GM19455 (cell line): ENCODE measurements around the gene EBNA1BP2.
A peak's percentile ranks its signal among the peaks of the same experiment; 100 is the strongest.
"Not testable (repeated sequence)": the region's sequence is repeated elsewhere in the genome, so short reads cannot be mapped to it uniquely, and the experiment has no call there.

Experiments used
- ATAC-seq: cut with Tn5 transposase; IDR thresholded peaks from one replicate; pipeline ENCODE4 v1.9.1; 2021; ENCODE audit not compliant: unreplicated experiment

EBNA1BP2 gene

DNA sequence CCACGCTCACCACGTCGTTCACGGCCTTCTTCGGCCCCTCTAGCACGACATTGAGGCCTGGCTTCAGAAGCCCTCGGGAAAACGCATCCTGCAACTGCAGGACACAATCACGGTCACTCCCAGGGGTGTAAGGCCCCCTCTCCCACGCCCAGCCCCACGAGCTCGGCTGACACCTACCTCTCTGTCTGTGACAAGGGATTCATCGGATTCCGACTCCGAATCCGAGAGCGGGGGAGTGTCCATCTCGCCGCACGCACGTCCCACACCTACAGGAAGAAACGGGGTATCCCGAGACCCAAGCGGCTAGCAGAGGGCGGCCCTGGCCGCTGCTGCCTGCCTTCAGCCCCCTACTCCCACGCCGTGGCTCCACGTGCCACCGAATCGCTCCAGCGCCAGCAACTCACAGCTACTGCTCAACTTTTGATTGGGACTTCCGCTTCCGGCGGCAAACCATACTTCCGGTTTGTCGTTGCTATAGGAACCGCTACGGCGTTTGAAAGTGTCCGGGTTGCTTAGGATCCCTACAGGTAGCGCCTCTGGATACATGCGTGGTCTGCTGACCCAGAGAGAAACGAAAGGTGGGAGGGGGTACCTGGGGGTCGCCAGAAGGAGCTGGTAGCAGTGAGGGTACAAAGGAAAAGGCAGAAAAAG is at the start of gene EBNA1BP2, which contains the start of gene CFAP57:
Gene EBNA1BP2, minus strand, starts transcription at position 415 of the 651 bp plus-strand sequence. Its CDS starts 172 bp downstream, at position 243.
Gene CFAP57, plus strand, starts transcription at position 455 of the 651 bp plus-strand sequence. CDS start 424 bp downstream, outside the sequence.
- peak; percentile 90 for ATAC-seq

- no peak for ATAC-seq
Observed at GRCh38 chr1:43221797-43222196, 49.7 kb upstream of the EBNA1BP2 start.

DNA sequence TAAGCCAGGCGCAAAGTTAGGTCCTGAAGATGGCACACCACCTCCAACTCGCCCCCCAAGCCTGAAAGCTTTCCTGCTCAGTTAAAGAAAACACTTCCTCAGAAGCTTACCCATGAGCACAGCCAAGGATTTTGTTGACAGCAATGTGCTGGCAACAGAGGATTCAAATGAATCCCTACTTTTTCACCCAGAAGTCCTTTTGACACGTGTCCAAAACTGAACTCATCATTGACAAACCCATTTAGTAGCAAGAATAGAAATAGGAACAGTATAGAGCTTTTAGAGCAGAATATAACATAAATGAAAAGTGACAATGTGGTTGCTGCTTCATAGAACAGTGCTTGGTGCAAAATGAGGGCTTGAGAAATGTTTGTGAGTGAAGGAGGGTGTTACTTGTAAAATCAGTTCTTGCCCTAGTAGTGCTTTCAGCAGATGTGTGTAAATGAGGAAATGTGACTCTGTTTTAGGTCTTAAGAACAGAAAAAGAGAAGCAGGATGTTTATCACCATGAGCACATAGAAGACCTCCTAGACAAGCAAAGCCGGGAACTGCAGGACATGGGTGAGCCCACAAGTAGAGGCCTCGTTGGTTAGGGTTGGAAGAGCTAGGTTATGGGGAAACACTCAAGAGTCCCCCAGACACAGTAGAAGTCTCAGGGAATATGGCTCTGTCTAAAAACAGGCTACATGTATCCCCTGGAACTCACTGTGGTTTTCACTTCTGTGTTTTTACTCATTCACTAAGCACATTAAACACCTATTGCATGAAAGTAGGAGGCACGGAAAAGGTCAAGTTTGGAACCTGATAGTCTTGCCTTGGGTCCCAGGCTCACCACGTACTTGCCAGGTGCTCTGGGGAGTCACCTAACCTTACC is 49.1 kb upstream of the EBNA1BP2 start:
- ATAC-seq, result peak; percentile 77

DNA sequence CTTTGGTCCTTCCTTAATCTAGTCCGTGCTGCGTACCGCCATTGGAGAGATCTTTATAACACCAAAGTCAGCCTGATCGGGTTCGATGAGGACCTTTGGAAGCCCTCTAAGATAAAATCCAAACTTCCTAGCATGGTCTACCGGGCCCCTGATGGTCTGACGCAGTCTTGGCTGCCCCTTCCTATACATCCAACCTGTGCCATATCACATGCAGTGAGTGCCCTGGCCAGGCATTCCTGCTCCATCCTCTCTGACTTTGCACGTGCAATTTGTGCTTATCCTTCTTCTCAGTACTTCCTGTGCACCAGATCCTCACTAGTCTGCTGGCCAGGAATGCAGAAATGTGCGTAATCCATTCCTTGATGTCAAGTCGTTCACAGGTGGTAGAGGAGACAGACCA is 45.7 kb upstream of the EBNA1BP2 start:
- no peak for ATAC-seq

DNA sequence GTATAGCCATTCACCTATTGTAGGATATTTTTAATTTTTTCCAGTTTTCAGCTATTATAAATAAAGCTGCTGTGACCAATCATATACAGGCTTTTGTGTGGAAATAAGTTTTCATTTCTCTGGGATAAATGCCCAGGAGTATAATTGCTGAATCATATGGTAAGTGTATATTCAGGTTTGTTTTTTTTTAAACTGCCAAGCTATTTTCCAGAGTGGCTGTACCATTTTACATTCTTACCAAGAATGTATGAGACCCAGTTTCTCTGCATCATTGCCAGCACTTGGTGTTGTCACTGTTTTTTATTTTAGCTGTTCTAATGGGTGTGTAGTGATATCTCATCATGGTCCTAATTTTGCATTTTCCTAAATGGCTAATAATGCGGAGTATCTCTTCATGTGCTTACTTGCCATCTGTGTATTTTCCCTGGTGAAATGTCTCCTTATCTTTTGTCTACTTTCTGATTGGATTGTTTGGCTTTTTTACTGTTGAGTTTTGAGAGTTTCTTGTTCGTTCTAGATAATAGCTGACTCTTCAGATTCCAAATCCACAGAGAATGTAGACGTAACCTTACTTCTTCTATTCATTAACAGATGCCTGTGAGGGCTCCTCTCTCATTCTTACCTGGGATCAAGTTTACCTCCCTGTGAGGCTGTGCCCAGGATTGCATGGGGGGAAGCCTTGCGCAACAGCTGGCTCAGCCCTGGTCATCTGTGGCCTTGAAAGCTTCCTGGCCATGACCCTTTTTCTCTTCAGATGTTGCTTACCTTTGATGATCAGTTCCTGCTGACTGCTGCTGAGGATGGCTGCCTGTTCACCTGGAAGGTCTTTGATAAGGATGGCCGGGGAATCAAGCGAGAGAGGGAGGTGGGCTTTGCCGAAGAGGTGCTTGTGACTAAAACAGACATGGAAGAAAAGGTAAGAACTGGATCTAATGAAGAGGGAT is 42.7 kb upstream of the EBNA1BP2 start:
- ATAC-seq, result no peak

DNA sequence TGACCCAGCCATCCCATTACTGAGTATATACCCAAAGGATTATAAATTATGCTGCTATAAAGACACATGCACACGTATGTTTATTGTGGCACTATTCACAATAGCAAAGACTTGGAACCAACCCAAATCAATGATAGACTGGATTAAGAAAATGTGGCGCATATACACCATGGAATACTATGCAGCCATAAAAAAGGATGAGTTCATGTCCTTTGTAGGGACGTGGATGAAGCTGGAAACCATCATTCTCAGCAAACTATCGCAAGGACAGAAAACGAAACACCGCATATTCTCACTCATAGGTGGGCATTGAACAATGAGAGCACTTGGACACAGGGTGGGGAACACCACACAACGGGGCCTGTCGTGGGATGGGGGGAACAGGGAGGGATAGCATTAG is 36.2 kb upstream of the EBNA1BP2 start:
- not testable (repeated sequence) for ATAC-seq

- ATAC-seq, result no peak
Observed at GRCh38 chr1:43207229-43207853, 35.3 kb upstream of the EBNA1BP2 start.

DNA sequence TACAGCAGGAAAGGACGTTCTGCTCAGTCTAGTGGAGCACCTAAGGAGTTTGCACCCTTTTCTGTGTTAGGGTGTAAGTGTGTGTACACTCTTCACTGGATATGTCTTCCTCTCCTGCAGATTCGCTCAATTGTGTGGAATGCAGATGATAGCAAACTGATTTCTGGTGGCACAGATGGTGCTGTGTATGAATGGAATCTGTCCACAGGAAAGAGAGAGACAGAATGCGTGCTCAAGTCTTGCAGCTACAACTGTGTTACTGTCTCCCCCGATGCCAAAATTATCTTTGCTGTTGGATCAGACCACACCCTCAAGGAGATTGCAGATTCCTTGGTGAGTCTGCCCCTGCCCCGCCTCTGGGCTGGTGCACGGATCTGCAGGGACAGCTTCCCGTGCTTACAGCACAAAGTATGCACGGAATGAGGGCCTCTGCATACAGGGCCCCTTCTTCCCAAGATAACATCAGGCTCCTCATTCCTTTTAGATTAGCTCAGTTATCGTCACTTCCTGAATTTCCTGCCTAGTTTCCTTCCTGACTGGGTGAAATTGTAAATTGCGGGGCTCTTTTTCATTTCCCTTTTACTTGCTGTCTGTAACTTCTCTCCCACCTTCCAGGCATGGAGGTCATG is 34.6 kb upstream of the EBNA1BP2 start:
- no peak for ATAC-seq

GRCh38 chr1:43205671-43206070 is 33.6 kb upstream of the EBNA1BP2 start:
- no peak for ATAC-seq

DNA sequence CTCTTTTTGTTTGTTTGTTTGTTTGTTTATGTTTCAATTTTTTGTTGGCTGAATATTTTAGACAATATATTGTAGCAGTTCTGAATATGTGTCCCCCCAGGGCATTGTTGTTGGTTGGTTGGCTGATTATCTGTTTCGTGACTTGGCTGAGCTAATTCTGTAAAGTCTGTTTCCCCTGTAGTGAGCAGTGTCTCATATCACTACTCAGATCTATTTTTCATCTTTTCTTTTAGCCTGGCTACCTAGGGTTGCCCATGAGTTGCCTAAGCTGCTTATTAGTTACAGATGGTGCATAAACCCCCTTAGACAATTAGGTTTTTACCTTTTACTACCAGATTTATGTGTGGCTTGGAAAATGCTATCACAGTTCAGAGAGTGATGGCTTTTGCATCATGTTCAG is 32.3 kb upstream of the EBNA1BP2 start:
- no peak for ATAC-seq

GRCh38 chr1:43203859-43204258 is 31.8 kb upstream of the EBNA1BP2 start:
- ATAC-seq, result no peak

DNA sequence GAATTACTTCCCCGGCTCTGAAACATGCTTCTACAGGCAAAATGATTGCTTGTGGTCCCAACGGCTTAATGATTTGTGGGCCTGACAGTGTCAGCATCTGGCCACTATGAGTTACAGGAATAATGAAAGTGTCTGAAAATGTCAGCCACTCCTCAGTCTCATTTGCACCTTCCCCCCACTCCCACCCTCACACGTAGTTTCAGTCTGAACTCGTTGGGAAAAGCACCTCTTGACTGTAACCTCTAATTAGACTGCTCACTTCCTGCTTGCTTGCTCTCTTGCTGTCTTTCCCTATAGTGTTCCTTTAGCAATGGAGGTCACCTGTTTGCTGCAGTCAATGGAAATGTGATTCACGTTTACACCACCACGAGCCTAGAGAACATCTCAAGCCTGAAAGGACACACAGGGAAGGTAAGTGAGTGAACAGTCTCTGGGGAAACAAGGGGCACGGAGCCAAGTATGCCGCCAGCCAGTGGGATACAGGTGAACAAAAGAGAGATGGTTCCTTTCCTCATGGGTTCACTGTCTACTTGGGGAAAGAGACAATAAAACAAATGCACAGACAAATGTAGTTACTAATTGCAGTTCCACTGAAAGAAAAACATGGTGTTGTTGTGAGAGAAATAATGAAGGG is 27.1 kb upstream of the EBNA1BP2 start:
- no peak for ATAC-seq

DNA sequence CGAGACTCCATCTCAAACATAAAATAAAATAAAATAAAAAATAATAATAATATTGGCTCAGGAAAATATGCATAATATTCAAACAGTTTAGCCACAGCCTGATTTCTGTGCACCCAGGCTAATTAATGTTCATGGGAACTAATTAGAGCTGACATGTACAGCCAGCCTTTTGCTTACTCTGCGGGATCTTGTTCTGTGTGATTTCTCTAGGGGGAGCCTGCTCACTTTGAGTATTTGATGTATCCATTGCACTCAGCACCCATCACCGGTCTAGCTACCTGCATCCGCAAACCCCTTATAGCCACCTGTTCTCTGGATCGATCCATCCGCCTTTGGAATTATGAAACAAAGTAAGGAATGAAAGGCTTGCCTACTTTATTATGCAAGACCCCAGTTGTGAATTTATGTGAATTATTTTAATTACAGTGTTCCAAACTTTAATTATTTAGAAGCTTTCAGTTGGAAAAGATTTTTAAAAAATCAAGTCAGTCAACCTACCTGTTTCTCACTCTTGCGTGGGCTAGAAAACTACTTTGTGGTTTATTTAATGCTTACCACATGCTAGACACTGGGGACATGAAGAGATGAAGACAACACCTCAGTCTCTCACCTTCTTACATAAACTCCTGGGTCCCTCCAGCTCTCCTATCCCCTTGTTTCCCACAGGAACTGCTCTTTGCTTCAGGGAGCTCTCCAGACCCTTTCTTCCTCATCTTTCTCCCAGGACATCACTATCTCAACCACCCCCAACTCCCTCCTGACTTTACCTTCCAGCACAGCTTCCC is 25.4 kb upstream of the EBNA1BP2 start:
- ATAC-seq, result no peak

GRCh38 chr1:43194509-43194908 is 22.4 kb upstream of the EBNA1BP2 start:
- ATAC-seq, result no peak

- no peak for ATAC-seq
Observed at GRCh38 chr1:43188106-43188505, 16.0 kb upstream of the EBNA1BP2 start.

DNA sequence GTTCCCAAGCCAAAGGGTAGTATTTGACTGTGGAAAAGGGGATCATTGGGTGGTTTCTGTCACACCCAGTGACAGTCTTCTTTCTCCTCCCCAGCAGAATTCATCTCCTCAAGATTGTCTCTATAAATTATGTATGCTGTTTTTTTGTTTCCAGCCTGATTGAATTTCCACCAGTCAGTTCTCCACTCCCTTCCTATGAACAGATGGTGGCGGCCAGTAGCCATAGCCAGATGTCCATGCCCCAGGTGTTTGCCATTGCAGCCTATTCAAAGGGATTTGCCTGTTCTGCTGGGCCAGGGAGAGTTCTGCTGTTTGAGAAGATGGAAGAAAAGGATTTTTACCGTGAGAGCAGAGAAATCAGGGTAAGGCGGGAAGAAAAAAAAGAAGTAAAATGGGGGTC is 12.9 kb upstream of the EBNA1BP2 start:
- ATAC-seq, result no peak

GRCh38 chr1:43184388-43184787 is 12.3 kb upstream of the EBNA1BP2 start:
- no peak for ATAC-seq

DNA sequence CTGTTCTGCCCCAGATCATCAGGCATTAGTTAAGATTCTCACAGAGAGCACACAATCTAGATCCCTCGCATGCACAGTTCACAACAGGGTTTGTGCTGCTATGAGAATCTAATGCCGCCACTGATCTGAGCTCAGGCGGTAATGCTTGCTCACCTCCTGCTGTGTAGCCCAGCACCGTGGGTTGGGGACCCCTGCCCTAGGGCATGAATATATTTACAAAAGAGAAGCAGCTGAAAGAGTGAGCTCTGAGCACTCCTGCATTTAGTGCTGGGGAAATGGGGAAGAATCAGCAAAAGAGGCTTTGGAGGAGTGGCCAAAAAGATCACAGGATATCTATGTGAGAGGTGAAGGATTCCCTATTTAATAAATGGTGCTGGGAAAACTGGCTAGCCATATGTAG is 5.6 kb upstream of the EBNA1BP2 start:
- no peak for ATAC-seq

GRCh38 chr1:43174873-43175272 is 2.8 kb upstream of the EBNA1BP2 start:
- no peak for ATAC-seq
